ENCODE measurements around the gene POLR2I. TPM values are rescaled to one million over a fixed set of nuclear protein-coding genes. Genes with fewer than 3 reads are reported as not detected.

The POLR2I gene
- 10 to 100 TPM; 38.6 to 55.0 TPM for total RNA-seq

DNA sequence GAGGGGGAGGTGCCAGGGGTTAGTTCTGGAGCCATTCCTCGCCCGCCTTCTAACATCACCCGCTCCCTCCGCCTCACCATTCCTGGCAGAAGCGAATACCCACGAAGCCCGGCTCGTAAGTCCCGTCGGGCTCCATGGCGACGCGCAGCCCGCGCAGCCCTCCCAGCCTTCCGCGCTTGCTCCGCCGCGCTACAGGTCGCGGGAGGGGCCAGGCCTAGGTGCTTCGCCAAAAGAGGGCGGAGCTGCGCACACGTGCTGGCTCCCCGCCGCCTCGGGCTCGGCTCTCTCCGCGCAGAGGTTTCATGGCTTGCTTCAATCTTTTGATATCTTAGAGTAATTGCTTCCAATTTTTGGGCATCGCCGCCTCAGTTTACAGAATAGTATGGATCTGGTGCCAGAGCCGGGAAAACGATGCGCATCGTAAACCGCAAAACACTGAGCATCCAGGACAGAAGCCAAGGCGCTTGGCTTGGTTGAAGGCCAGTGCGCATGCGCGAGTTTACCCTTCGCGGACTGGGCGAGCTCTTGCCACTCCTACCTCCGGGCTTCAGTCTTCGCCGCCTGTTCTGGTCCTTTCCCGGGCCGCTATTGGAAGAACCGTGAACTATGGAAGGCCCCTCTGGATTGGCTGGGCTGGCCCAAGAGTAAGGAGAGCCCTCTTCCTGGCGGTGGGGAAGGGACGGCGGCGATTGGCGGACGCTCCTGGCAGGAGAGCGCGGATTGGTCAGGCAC lies at the start of gene POLR2I:
TSS of gene POLR2I (minus strand) at position 155 of the 732 bp plus-strand sequence. CDS start at position 136, 19 bp downstream.
- Mint-ChIP-seq H3K36me3 (ENCODE audit: insufficient read depth in 2 of 2) (peaks cover 9 to 17% of the 10 kb centered on the region in 2 donors), H3K27me3 (ENCODE audit: low read depth) (no peaks in the 10 kb centered on the region), H3K27ac (peak within 1 kb of the TSS; percentile 98), H3K4me1 (ENCODE audit: low read depth) (peaks cover 39% of the 10 kb centered on the region), H3K9me3 (no peaks in the 10 kb centered on the region), H3K4me3 (peak within 1 kb of the TSS; percentile 97 to 98)
- ATAC-seq (replicated peaks in 1 of 2) (peak; percentile 88), DNase-seq (peak; percentile 97 to 99)

- no peak for DNase-seq
- H3K9me3 Mint-ChIP-seq, result no peaks in the 10 kb centered on the region
- no peaks in the 10 kb centered on the region for H3K4me1 Mint-ChIP-seq (ENCODE audit: low read depth)
- H3K27ac Mint-ChIP-seq, result no peak overlapping the region
- H3K4me3 Mint-ChIP-seq, result no peak overlapping the region
- ATAC-seq (replicated peaks in 1 of 2), result no peak
- no peaks in the 10 kb centered on the region for H3K27me3 Mint-ChIP-seq (ENCODE audit: low read depth)
- H3K36me3 Mint-ChIP-seq (ENCODE audit: insufficient read depth in 2 of 2), result no peaks in the 10 kb centered on the region
These were observed 49.1 kb upstream of the POLR2I start for GRCh38 chr19:36163813-36164212.

GRCh38 chr19:36160821-36161596 lies 46.3 kb upstream of the POLR2I start:
- no peaks in the 10 kb centered on the region for H3K9me3 Mint-ChIP-seq
- H3K36me3 Mint-ChIP-seq (ENCODE audit: insufficient read depth in 2 of 2), result no peaks in the 10 kb centered on the region
- DNase-seq (no peak), ATAC-seq (replicated peaks in 1 of 2) (no peak)
- H3K27ac Mint-ChIP-seq, result no peak overlapping the region
- H3K4me3 Mint-ChIP-seq, result no peak overlapping the region
- no peaks in the 10 kb centered on the region for H3K27me3 Mint-ChIP-seq (ENCODE audit: low read depth)
- no peaks in the 10 kb centered on the region for H3K4me1 Mint-ChIP-seq (ENCODE audit: low read depth)

- ATAC-seq (replicated peaks in 1 of 2) (no peak), DNase-seq (no peak)
- Mint-ChIP-seq H3K4me1 (ENCODE audit: low read depth) (no peaks in the 10 kb centered on the region), H3K27ac (no peak overlapping the region), H3K4me3 (no peak overlapping the region), H3K9me3 (no peaks in the 10 kb centered on the region), H3K27me3 (ENCODE audit: low read depth) (no peaks in the 10 kb centered on the region), H3K36me3 (ENCODE audit: insufficient read depth in 2 of 2) (peaks cover 2 to 11% of the 10 kb centered on the region in 2 donors)
These were observed 38.5 kb upstream of the POLR2I start for GRCh38 chr19:36153126-36153525.

DNA sequence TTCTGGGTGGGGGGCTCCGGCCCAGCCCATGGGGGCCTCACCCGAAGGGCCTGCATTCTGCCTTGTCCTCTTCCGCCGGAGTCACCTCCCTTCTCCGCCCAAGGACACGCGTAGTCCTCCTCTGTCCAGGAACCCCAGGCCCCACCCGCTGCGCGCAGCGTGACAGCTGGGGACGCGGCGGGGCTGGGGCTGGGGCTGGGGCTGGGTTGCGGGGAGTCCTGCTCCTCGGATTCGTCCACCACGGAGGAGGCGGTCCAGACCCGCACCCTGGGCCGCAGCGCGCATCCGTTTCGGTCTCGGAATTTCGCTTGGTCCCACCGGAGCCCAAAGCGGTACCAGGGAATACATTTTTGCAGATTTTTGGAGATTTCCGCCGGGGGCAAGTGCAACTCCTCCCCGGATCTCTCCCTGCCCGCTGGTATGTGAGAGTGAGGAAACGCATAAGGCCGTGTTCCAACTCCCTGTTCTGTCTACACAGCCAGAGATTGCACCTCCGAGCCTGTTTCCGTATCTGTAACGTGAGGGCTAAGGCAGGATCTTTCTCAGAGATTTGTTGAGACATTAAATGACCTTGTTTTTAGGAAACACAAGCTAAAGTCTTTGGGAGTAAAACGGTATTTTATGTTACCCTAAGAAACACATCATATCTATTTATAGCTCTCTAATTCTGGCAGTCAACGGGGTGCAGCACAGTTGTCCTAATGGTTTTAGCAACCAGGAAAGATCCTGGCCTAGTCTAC lies 37.8 kb upstream of the POLR2I start, which contains the start of gene COX7A1:
TSS of gene COX7A1 (minus strand) at position 96 of the 740 bp plus-strand sequence. CDS start at position 56, 40 bp downstream.
- H3K36me3 Mint-ChIP-seq (ENCODE audit: insufficient read depth in 2 of 2), result peaks cover 2 to 11% of the 10 kb centered on the region in 2 donors
- H3K27ac Mint-ChIP-seq, result no peak within 1 kb of the TSS
- H3K9me3 Mint-ChIP-seq, result no peaks in the 10 kb centered on the region
- ATAC-seq (replicated peaks in 1 of 2) (no peak), DNase-seq (no peak)
- no peak within 1 kb of the TSS for H3K4me3 Mint-ChIP-seq
- no peaks in the 10 kb centered on the region for H3K4me1 Mint-ChIP-seq (ENCODE audit: low read depth)
- no peaks in the 10 kb centered on the region for H3K27me3 Mint-ChIP-seq (ENCODE audit: low read depth)

DNA sequence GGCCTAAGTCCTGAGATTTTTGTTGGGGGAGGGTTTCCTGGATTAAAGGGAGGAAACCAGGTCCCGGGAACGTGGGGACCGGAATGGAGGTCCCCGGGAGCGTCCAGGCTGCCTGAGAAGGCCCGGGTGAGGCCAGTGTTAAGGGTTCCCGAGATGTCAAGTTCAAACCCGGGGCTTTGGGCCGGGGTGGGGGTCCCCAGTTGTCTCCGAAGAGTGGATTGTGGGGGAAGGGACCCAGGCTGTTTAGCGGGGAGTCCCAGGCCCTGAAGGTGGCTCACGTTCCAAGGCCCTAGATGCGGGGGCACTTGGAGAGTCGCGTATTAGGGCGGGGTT lies 37.3 kb upstream of the POLR2I start:
- H3K27me3 Mint-ChIP-seq (ENCODE audit: low read depth), result no peaks in the 10 kb centered on the region
- peaks cover 5 to 14% of the 10 kb centered on the region in 2 donors for H3K36me3 Mint-ChIP-seq (ENCODE audit: insufficient read depth in 2 of 2)
- DNase-seq (no peak), ATAC-seq (replicated peaks in 1 of 2) (no peak)
- no peak overlapping the region for H3K4me3 Mint-ChIP-seq
- no peak overlapping the region for H3K27ac Mint-ChIP-seq
- H3K9me3 Mint-ChIP-seq, result no peaks in the 10 kb centered on the region
- H3K4me1 Mint-ChIP-seq (ENCODE audit: low read depth), result peaks cover 3% of the 10 kb centered on the region

DNA sequence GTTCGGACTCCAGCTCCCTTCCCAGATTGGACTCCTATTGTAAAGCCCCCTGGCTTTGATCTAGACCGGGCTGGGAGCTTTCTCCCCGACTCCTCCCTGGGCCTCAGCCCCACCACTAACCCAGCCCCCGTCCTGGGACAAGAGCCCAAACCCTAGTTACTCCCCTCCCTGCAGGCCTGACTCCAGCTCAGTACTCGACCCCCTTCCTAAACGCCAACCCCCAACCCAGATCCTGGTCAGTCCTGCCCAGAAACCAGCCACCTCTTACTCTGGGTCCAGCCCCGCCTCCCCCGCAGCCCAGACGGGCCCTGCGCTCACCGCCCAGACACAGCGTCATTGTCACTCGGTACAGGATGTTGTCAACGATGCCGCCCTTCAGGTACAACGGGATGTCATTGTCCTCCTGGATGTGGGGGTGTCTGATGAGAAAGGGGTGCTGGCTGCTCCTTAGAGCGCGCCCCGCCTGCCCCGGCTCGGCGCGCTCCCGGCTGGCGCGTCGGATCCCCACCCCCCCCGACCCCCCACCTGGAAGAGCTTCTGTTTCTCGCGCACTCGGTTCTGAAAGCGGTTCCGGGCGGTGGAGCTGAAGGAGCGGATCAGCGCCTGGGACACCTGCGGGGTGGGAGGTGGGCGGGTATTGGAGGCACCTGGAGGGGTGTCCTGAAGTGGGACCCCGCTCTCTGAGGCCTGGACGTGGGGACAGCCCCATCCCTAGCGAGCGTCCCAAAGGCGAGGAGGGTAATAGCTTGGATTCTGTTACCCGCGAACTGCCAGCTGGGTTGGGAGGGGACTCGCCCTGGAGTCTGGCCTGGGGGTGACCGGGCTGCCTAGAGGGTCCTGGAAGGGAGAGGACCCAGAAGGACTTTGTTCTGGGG lies 36.7 kb upstream of the POLR2I start:
- peaks cover 5% of the 10 kb centered on the region for H3K4me1 Mint-ChIP-seq (ENCODE audit: low read depth)
- no peak for ATAC-seq (replicated peaks in 1 of 2)
- H3K9me3 Mint-ChIP-seq, result no peaks in the 10 kb centered on the region
- no peaks in the 10 kb centered on the region for H3K27me3 Mint-ChIP-seq (ENCODE audit: low read depth)
- H3K27ac Mint-ChIP-seq, result no peak overlapping the region
- H3K36me3 Mint-ChIP-seq (ENCODE audit: insufficient read depth in 2 of 2), result peaks cover 8 to 19% of the 10 kb centered on the region in 2 donors
- no peak overlapping the region for H3K4me3 Mint-ChIP-seq
- no peak for DNase-seq

GRCh38 chr19:36150586-36150985 lies 35.9 kb upstream of the POLR2I start:
- DNase-seq (no peak), ATAC-seq (replicated peaks in 1 of 2) (peak in 1 of 2 donors; percentile 26)
- Mint-ChIP-seq H3K9me3 (no peaks in the 10 kb centered on the region), H3K27me3 (ENCODE audit: low read depth) (no peaks in the 10 kb centered on the region), H3K4me1 (ENCODE audit: low read depth) (peaks cover 5% of the 10 kb centered on the region), H3K27ac (no peak overlapping the region), H3K36me3 (ENCODE audit: insufficient read depth in 2 of 2) (peaks cover 13 to 25% of the 10 kb centered on the region in 2 donors), H3K4me3 (no peak overlapping the region)

DNA sequence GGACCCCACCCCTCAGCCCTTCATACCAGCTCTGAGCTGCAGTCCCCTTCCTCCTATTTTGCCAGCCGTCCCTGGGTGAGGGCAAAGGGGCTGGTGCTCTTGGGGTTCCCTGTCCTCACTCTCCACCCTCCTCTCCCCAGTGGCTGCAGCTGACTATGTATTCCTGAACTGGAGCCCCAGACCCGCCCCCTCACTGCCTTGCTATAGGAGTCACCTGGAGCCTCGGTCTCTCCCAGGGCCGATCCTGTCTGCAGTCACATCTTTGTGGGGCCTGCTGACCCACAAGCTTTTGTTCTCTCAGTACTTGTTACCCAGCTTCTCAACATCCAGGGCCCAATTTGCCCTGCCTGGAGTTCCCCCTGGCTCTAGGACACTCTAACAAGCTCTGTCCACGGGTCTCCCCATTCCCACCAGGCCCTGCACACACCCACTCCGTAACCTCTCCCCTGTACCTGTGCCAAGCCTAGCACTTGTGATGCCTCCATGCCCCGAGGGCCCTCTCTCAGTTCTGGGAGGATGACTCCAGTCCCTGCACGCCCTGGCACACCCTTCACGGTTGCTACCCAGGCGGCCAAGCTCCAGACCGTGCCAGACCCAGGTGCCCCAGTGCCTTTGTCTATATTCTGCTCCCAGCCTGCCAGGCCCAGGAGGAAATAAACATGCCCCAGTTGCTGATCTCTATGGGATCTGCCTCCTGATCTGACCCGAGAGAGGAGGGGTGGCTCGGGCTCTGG lies 35.2 kb upstream of the POLR2I start:
- peaks cover 14 to 26% of the 10 kb centered on the region in 2 donors for H3K36me3 Mint-ChIP-seq (ENCODE audit: insufficient read depth in 2 of 2)

DNA sequence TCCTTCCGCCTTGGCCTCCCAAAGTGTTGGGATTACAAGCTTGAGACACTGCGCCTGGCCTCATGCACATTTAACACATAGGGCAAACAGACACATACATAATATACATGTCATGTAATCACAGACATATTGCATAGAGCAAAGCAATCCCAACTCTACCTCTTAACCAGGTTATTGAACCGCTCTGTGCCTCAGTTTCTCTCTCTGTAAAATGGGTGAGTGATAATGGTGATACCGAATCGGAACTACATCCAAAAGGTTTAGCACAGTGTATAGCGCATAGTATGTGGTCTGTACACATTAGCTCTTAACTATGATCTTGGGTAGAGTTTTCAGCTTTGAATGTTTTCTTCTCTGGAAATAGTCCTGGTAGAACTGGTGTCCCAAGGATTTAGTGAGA lies 29.9 kb upstream of the POLR2I start:
- Mint-ChIP-seq H3K4me1 (ENCODE audit: low read depth) (peaks cover 17% of the 10 kb centered on the region), H3K9me3 (no peaks in the 10 kb centered on the region), H3K36me3 (ENCODE audit: insufficient read depth in 2 of 2) (peaks cover 27 to 29% of the 10 kb centered on the region in 2 donors), H3K27ac (no peak overlapping the region), H3K4me3 (no peak overlapping the region), H3K27me3 (ENCODE audit: low read depth) (no peaks in the 10 kb centered on the region)
- DNase-seq (no peak), ATAC-seq (replicated peaks in 1 of 2) (no peak)

More for the DNA sequence above, 35.2 kb upstream of the POLR2I start:
- DNase-seq, result no peak
- Mint-ChIP-seq H3K27ac (no peak overlapping the region), H3K27me3 (ENCODE audit: low read depth) (no peaks in the 10 kb centered on the region), H3K4me1 (ENCODE audit: low read depth) (peaks cover 5% of the 10 kb centered on the region), H3K9me3 (no peaks in the 10 kb centered on the region), H3K4me3 (no peak overlapping the region)
- peak in 1 of 2 donors; percentile 15 for ATAC-seq (replicated peaks in 1 of 2)

DNA sequence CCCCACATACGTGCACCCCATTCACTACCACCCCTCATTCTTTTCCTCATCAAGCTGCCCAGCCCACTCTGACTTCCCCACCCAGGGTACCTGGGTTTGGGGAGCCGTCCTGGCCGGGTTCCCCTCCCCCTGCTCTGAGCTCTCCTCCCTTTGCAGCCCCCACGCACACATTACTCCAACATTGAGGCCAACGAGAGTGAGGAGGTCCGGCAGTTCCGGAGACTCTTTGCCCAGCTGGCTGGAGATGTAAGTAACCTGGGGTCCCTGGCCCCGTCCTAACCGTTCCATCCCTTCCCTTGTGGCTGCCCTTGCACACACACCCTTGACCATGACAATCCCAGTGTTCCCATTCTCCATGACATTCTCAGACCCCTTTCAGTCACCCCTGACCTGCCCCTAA lies 27.8 kb upstream of the POLR2I start:
- DNase-seq (no peak), ATAC-seq (replicated peaks in 1 of 2) (no peak)
- Mint-ChIP-seq H3K9me3 (no peaks in the 10 kb centered on the region), H3K36me3 (ENCODE audit: insufficient read depth in 2 of 2) (peaks cover 24 to 29% of the 10 kb centered on the region in 2 donors), H3K27ac (no peak overlapping the region), H3K4me1 (ENCODE audit: low read depth) (peaks cover 17% of the 10 kb centered on the region), H3K27me3 (ENCODE audit: low read depth) (no peaks in the 10 kb centered on the region), H3K4me3 (peak overlapping the region in 1 of 2 donors; percentile 14)

DNA sequence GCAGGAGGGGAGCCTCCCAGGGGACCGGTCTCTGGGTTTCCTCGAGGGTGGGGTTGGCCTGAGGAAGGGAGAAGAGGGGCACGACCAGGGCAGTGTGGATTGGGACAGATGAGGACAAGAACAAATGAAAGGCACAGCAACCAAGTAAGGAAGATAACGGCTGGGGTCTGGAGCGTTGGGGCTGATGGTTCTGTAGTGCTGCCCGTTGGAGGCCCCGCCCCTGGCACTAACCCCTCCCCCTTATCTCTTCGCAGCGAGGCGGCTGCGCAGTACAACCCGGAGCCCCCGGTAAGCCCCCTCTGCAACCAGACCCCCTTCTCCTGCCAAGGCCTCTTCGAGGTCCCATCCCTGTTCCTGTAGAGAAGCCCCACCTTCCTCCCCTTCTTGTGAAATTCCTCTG lies 27.4 kb upstream of the POLR2I start:
- Mint-ChIP-seq H3K9me3 (no peaks in the 10 kb centered on the region), H3K27ac (no peak overlapping the region), H3K4me3 (peak overlapping the region in 1 of 2 donors; percentile 14), H3K27me3 (ENCODE audit: low read depth) (no peaks in the 10 kb centered on the region), H3K4me1 (ENCODE audit: low read depth) (peaks cover 15% of the 10 kb centered on the region), H3K36me3 (ENCODE audit: insufficient read depth in 2 of 2) (peaks cover 22 to 27% of the 10 kb centered on the region in 2 donors)
- no peak for ATAC-seq (replicated peaks in 1 of 2)
- no peak for DNase-seq

Measured in activated T-cell treated with anti-CD3 and anti-CD28 coated beads, Interleukin-2, amount 50 U/mL, for 72 hours (primary cell).